ENCODE results near the gene ACBD4. TPM values are rescaled to one million over a fixed set of nuclear protein-coding genes. Genes with fewer than 3 reads are reported as not detected.

ACBD4 gene
- total and polyA plus RNA-seq, 9 donors = 4.1 to 7.7 (median 5.1) TPM

DNA sequence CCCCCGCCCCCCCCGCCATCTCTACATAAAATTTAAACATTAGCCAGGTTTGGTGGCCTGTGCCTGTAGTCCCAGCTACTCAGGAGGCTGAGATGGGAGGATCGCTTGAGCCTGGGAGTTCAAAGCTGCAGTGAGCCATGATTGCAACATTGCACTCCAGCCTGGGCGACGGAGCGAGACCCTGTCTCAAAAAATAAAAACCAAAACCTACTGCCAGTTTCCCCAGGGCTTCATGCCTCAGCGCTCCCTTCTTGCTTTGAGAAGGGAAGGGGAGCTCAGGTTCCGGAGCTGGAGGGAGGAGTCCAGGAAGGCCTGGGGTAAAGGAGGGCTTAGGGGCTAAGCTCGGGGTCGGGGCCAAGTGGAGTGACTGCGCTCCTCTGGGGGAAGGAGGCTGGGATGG lies 23.6 kb upstream of the ACBD4 start:
- H3K4me1 ChIP-seq (ENCODE audit: control insufficient read depth, insufficient read depth, low read length) = peaks cover 25% of the 10 kb centered on the region
- H3K9me3 ChIP-seq (replicated peaks; ENCODE audit: control insufficient read depth, low read depth, low read length) = no peaks in the 10 kb centered on the region
- H3K27me3 ChIP-seq (ENCODE audit: control insufficient read depth, insufficient read depth, low read length) = no peaks in the 10 kb centered on the region
- 85% methylated on average over 4 of the region's 11 CpGs for WGBS (ENCODE audit: insufficient coverage)
- H3K4me3 ChIP-seq (ENCODE audit: low read length) = no peak overlapping the region
- H3K36me3 ChIP-seq (ENCODE audit: control insufficient read depth, insufficient read depth, low read length) = peaks cover 39% of the 10 kb centered on the region
- no peak for DNase-seq
- no peak overlapping the region for H3K27ac ChIP-seq (ENCODE audit: low read length)

DNA sequence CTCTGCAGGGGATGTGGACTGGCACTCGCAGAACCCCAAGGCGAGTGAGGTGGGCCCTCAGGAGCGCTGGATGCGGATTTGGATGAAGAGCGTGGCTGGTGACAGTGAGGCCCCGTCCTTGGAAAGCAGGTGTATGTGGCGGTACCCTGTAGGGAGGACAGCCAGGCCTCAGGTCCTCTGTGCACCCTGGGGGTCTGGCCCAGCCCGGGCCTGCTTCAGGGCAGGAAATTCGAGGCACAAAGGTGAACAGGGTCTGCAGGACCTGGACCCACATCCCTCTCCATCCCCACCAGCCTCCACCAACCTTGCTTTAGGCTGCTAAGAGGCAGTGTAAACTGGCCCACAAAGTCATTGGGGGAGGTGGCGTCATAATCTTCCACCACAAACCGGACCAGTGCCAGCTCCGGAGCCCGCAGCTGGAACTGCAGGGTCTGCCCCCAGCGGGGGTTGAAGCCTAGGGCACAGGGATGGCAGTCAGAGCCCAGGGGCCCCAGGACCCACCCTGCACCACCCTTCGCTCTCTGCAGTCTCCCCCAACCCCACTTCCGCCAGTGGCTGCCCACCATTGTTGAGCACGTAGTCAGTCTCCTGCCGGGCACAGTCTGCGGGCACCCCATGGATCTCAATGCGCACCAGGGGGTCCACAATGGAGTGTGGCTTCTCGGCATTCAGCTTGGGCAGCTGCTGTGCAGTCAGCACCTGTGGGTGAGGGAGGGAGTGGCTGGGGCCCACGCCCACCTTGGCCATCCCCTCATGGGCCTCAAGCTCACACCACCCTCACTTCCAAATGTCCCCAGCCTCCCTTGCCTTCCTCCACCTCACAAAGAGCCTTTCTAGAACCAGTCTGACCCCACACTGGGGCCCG lies 22.7 kb upstream of the ACBD4 start:
- WGBS (ENCODE audit: insufficient coverage) = 94% methylated on average over 19 of the region's 23 CpGs
- Histone ChIP-seq H3K9me3 (replicated peaks; ENCODE audit: control insufficient read depth, low read depth, low read length) (no peaks in the 10 kb centered on the region), H3K36me3 (ENCODE audit: control insufficient read depth, insufficient read depth, low read length) (peaks cover 31% of the 10 kb centered on the region), H3K4me1 (ENCODE audit: control insufficient read depth, insufficient read depth, low read length) (peaks cover 15% of the 10 kb centered on the region), H3K27me3 (ENCODE audit: control insufficient read depth, insufficient read depth, low read length) (no peaks in the 10 kb centered on the region), H3K27ac (ENCODE audit: low read length) (no peak overlapping the region), H3K4me3 (ENCODE audit: low read length) (no peak overlapping the region)
- DNase-seq = no peak

DNA sequence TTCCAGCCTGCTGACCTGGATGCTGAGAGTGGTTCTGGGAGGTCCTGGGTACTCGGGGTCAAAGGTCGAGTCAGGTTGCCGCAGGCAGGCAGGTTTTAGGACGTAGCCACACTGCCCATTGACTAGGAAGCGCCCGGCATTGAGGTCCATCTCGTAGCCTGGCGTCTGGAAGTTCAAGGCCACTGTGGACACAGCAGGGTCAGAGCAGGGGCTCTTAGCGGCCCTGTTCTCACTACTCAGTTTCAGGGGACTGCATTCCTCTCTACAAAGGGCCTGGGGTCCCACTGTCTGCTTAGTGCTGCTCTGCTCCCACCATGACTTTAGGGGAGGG lies 22.1 kb upstream of the ACBD4 start:
- Histone ChIP-seq H3K36me3 (ENCODE audit: control insufficient read depth, insufficient read depth, low read length) (peaks cover 31% of the 10 kb centered on the region), H3K27me3 (ENCODE audit: control insufficient read depth, insufficient read depth, low read length) (no peaks in the 10 kb centered on the region), H3K4me3 (ENCODE audit: low read length) (no peak overlapping the region), H3K27ac (ENCODE audit: low read length) (no peak overlapping the region), H3K4me1 (ENCODE audit: control insufficient read depth, insufficient read depth, low read length) (peaks cover 12% of the 10 kb centered on the region), H3K9me3 (replicated peaks; ENCODE audit: control insufficient read depth, low read depth, low read length) (no peaks in the 10 kb centered on the region)
- WGBS (ENCODE audit: insufficient coverage) = 92% methylated on average over 8 of the region's 9 CpGs
- DNase-seq = no peak

DNA sequence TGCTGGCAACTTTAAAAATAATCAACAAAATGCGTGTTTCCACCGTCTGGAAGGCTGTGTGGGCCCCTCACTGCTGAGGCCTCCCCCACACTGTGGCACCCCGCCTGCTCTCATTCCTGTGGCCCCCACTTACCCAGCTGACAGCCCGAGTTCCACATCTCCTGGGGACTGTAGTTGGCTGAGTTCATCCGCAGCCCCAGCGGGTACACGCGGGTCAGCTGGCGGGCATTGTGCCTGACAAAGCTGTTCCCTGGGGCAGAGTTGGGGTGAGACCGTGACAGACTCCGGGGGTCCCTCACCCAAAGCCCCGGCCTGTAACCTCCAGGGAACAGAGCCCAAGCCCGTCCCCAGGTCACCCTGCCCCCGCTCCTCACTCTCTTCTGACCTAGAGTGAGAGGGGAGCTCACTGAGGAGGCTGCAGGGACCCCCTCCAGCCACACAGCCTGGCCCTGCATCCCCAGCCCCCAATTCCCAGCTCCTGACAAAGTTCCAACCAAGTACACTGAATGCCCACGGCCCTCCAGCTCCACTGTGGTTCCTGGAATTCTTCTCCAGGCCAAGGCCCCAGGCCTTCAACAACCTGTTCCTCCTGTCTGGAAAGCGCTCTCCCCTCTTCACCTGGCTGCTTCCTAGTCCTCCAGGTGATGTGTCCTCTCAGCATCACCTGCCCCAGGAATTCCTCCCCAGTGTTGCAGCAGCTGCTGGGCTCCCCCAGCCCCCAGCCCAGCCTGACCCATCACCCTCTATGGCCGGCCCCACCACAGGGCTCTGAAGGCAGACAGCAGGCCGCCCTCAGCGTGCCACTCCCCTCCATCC lies 21.2 kb upstream of the ACBD4 start:
- H3K36me3 ChIP-seq (ENCODE audit: control insufficient read depth, insufficient read depth, low read length) = peaks cover 25% of the 10 kb centered on the region
- H3K27ac ChIP-seq (ENCODE audit: low read length) = no peak overlapping the region
- no peak overlapping the region for H3K4me3 ChIP-seq (ENCODE audit: low read length)
- WGBS (ENCODE audit: insufficient coverage) = 65% methylated on average over 13 of the region's 19 CpGs
- H3K9me3 ChIP-seq (replicated peaks; ENCODE audit: control insufficient read depth, low read depth, low read length) = no peaks in the 10 kb centered on the region
- H3K27me3 ChIP-seq (ENCODE audit: control insufficient read depth, insufficient read depth, low read length) = no peaks in the 10 kb centered on the region
- no peak for DNase-seq
- peaks cover 12% of the 10 kb centered on the region for H3K4me1 ChIP-seq (ENCODE audit: control insufficient read depth, insufficient read depth, low read length)

DNA sequence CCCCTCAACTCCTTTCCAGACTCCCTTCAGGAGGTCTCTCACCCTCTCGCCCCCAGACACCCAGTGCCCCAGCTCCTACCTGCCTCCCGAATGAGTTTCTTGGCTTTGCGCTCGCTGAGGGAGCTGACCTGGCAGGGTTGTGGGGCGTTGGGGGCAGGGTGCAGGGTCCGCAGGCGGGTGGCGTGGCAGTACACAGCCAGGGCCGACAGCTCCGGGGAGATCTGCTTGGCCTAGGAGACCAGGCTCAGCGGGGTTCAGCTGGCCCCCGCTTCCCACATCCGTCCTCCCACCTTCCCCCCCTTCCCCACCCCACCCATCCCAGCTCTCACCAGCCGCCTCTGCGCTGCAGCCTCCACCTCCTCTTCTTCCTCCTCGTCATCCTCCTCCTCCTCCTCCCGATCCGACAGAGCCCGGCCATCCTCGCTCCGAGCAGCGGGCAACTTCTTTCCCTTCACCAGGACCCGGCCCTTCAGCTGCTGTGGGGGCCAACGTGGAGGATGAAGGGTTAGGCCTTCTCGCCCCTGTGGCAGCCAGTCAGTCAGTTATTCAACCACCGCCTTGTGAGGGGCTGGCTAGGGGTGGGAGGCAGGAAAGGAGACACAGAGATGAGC lies 20.4 kb upstream of the ACBD4 start:
- Histone ChIP-seq H3K36me3 (ENCODE audit: control insufficient read depth, insufficient read depth, low read length) (peaks cover 23% of the 10 kb centered on the region), H3K9me3 (replicated peaks; ENCODE audit: control insufficient read depth, low read depth, low read length) (no peaks in the 10 kb centered on the region), H3K27me3 (ENCODE audit: control insufficient read depth, insufficient read depth, low read length) (no peaks in the 10 kb centered on the region), H3K4me3 (ENCODE audit: low read length) (no peak overlapping the region), H3K27ac (ENCODE audit: low read length) (no peak overlapping the region), H3K4me1 (ENCODE audit: control insufficient read depth, insufficient read depth, low read length) (peaks cover 17% of the 10 kb centered on the region)
- DNase-seq = no peak
- WGBS (ENCODE audit: insufficient coverage) = 74% methylated on average over 23 of the region's 26 CpGs

DNA sequence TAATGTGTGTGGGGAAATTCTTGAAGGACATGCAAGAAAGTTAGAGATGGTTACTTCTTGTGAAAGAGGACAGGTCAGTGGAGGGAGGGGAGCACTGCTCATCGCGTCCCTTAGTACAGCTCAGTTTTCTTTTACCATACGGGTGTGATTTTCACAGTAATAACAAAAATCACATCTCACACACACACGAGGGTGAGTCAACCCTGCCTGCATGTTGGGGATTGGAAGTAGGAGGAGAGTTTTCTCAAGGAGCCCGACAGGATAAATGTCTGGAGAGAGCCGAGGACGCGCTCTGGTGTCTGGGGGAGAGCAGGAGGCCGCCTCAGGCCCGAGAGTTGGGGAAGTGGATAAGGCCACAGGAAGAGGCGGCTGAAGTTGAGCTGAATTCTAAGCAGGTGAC lies 19.6 kb upstream of the ACBD4 start:
- Histone ChIP-seq H3K27ac (ENCODE audit: low read length) (no peak overlapping the region), H3K27me3 (ENCODE audit: control insufficient read depth, insufficient read depth, low read length) (peaks cover 2% of the 10 kb centered on the region), H3K4me3 (ENCODE audit: low read length) (no peak overlapping the region), H3K9me3 (replicated peaks; ENCODE audit: control insufficient read depth, low read depth, low read length) (no peaks in the 10 kb centered on the region), H3K36me3 (ENCODE audit: control insufficient read depth, insufficient read depth, low read length) (peaks cover 23% of the 10 kb centered on the region), H3K4me1 (ENCODE audit: control insufficient read depth, insufficient read depth, low read length) (peaks cover 19% of the 10 kb centered on the region)
- DNase-seq = no peak
- WGBS (ENCODE audit: insufficient coverage) = 38% methylated on average over 7 of the region's 11 CpGs

DNA sequence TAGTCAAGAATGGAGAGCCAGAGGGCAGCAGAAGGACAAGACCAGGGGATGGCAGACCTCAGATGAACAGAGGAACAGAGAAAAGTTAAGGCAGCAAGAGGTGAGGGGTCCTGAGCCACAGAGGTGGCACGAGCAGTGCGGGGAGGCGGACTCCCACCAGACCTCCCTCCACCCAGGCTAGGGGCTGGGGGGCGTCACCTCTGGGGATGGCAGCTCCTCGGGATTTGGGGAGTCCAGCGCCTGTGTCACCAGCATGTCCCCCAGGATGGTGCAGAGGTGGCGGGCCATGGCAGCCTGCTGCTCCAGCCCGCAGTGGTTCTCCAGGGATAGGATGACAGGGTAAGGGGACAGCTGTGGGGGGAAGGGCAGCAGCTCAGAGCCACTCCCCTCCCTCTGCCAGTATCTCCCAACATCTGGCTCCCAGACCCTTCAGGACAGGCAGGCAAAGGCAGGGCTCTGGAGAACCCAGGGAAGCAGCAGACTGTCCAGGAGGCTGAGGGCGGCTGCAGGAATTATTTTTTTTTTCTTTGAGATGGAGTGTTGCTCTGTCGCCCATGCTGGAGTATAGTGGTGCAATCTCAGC lies 19.0 kb upstream of the ACBD4 start:
- no peak overlapping the region for H3K27ac ChIP-seq (ENCODE audit: low read length)
- WGBS (ENCODE audit: insufficient coverage) = 100% methylated on average over 4 of the region's 10 CpGs
- no peak overlapping the region for H3K4me3 ChIP-seq (ENCODE audit: low read length)
- DNase-seq = no peak
- peaks cover 23% of the 10 kb centered on the region for H3K36me3 ChIP-seq (ENCODE audit: control insufficient read depth, insufficient read depth, low read length)
- peaks cover 2% of the 10 kb centered on the region for H3K27me3 ChIP-seq (ENCODE audit: control insufficient read depth, insufficient read depth, low read length)
- no peaks in the 10 kb centered on the region for H3K9me3 ChIP-seq (replicated peaks; ENCODE audit: control insufficient read depth, low read depth, low read length)
- peaks cover 13% of the 10 kb centered on the region for H3K4me1 ChIP-seq (ENCODE audit: control insufficient read depth, insufficient read depth, low read length)

DNA sequence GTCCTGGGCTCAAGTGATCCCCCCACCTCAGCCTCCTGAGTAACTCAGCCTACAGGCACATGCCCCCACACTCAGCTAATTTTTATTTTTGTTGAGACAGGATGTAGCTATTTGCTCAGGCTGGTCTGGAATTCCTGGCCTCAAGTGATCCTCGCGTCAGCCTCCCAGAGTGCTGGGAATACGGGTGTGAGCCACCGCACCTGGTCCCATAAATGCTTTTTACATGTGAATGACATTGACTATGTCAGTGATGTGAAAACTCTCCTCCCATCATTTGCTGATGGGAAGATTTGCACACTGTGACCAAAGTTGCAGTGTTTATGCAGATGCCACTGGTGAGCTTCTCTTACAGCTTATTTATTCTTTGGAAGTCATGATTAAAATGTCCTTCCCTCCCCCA lies 18.2 kb upstream of the ACBD4 start:
- Histone ChIP-seq H3K36me3 (ENCODE audit: control insufficient read depth, insufficient read depth, low read length) (peaks cover 23% of the 10 kb centered on the region), H3K27ac (ENCODE audit: low read length) (no peak overlapping the region), H3K9me3 (replicated peaks; ENCODE audit: control insufficient read depth, low read depth, low read length) (no peaks in the 10 kb centered on the region), H3K27me3 (ENCODE audit: control insufficient read depth, insufficient read depth, low read length) (peaks cover 6% of the 10 kb centered on the region), H3K4me1 (ENCODE audit: control insufficient read depth, insufficient read depth, low read length) (peaks cover 11% of the 10 kb centered on the region), H3K4me3 (ENCODE audit: low read length) (no peak overlapping the region)
- WGBS (ENCODE audit: insufficient coverage) = 80% methylated on average over 2 of the region's 4 CpGs
- DNase-seq = no peak

DNA sequence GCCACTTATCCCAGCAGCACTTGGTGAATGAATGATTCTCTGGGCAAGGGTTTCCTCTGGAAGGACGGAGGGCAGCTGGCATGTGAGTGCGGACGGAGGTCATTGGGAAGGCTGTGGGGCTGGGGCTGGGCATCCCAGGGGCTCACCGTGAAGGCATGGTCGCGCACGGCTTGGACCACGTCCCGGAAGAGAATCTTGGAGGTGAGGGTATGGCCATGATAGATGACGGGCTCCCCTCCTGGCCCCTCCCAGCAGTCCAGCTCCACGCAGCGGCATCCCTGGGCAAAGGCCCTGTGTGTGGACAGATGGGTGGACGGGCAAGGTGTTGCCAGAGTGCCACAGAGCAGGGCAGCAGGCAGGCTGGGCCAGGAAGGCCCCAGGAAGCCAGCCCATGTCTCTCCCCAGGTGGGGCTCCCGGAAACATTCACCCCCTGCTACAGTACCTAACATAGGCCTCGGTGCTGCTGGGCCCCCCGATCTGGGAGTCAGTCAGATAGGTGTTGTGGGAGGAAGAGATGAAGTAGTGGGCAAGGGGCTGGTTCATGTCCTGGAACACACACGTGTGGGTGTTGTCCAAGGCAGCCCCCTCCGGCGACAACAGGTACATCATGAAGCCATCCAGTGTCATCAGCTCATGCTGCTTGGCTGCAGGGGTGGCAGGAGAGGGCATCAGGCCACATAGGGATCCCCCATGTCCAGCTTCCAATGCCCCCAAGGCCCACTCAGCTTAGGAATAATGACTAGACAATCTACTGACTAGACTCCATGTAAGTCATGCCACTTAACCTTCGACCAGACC lies 17.4 kb upstream of the ACBD4 start:
- peaks cover 6% of the 10 kb centered on the region for H3K27me3 ChIP-seq (ENCODE audit: control insufficient read depth, insufficient read depth, low read length)
- no peak for DNase-seq

More for the DNA sequence above, 17.4 kb upstream of the ACBD4 start:
- no peak overlapping the region for H3K27ac ChIP-seq (ENCODE audit: low read length)
- no peak overlapping the region for H3K4me3 ChIP-seq (ENCODE audit: low read length)
- 94% methylated on average over 7 of the region's 20 CpGs for WGBS (ENCODE audit: insufficient coverage)
- peaks cover 18% of the 10 kb centered on the region for H3K36me3 ChIP-seq (ENCODE audit: control insufficient read depth, insufficient read depth, low read length)
- no peaks in the 10 kb centered on the region for H3K9me3 ChIP-seq (replicated peaks; ENCODE audit: control insufficient read depth, low read depth, low read length)
- H3K4me1 ChIP-seq (ENCODE audit: control insufficient read depth, insufficient read depth, low read length) = peaks cover 11% of the 10 kb centered on the region

All from muscle of leg (tissue), 11 donors.